Islet of Langerhans (tissue), 1 donor: Measurements from ENCODE around the gene MROH2B.

Experiments used
- FAIRE-seq: peaks from one replicate; lab custom pipeline; 2011; peaks lifted over from hg19 to GRCh38; lab: Jason Lieb, UNC

MROH2B gene

GRCh38 chr5:40972434-40972833 lies 98.7 kb downstream of the MROH2B start:
- FAIRE-seq = no peak

DNA sequence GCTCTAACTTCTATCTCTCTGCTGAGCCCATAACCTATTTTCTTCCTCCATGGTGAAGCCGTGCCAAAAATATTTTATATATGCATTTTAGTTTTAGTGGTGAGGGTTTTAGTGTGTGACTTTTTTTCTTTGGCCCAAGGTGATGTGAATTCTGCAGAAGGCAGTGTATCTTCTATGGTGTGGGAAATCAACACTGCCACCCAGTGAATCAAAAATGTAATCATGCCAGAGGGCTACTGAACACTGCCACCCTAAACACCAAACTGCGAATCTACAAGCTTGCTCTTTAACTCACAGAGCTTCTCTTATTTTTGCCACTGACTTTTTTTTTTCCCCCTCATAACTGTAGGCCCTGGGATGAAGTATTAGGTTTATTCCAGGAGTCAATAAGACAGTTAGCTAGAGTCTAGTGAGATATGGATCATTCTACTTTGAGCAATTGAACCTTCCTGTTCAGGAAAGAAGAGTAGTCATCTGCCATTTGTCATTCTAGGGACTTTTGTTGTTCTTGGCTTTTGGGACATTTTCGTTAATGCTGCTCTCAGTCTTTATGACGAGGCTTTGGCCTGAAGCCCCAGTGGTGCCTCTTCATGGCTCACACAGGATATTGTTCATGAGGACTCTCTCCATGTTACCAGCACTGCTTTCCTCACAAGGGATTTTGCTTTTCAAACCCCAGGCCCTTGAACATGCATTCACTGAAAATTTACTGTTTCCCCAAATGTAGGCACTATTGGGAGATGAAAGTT lies 108.8 kb downstream of the MROH2B start:
- FAIRE-seq = no peak

DNA sequence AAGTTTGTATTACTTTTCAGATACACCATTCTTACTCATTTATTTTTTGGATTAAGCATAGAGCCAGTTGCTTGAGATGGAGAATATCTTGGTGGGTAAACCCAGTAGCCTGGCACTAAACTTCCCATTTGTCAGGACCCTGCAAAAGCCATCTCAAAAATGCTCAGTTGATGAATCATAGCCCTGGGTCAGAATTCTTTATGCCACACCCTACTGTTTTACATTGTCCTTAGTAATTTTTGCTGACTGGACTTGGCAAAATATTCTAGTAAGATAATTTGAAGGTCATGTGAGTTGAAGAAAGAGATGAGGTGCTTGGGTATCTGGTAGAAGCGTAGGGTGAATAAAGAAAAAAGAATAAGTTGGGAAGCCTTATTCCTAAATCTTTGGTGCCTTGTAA lies 111.1 kb downstream of the MROH2B start:
- FAIRE-seq = no peak

GRCh38 chr5:40958811-40959210 lies 112.3 kb downstream of the MROH2B start:
- FAIRE-seq = no peak

DNA sequence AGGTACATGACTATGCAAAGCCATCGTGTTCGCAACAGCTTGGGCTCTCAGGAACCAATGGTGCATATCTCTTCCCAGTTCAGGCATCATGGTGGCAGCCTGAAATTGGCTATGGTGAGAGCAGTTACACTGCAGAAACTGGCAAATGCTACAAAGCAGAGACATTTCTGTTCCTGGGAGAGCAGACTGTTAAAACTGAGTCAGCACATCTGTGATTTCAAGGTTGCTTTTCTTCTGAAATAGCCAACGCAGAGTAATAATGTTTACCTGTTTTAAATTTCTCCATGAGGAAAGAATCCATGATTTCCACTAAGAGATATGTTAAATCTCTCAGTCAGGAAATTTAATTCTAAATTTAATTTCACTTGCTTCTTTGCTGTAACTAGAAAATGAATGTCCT lies 114.1 kb downstream of the MROH2B start:
- no peak for FAIRE-seq

- FAIRE-seq = no peak
Observed at GRCh38 chr5:40955313-40955712, 115.8 kb downstream of the MROH2B start.
